ENCODE measurements around the gene CYTH4. TPM values are rescaled to one million over a fixed set of nuclear protein-coding genes. Genes with fewer than 3 reads are reported as not detected.
"Not testable (repeated sequence)": the region's sequence is repeated elsewhere in the genome, so short reads cannot be mapped to it uniquely, and the experiment has no call there.

Gene CYTH4
- total RNA-seq, 1 donor from 2014 or later = 57.1 TPM

GRCh38 chr22:37241351-37242142 lies 40.8 kb upstream of the CYTH4 start:
- intact Hi-C loops (cut with micrococcal nuclease) = loop anchor here (1.0 to 5.0 kb wide), 10 partner anchors 11 to 366 kb away; partner anchors contain the start of gene GGA1
- H3K27me3 Mint-ChIP-seq (ENCODE audit: insufficient read depth) = no peaks in the 10 kb centered on the region
- H3K4me1 Mint-ChIP-seq (ENCODE audit: low read depth) = peaks cover 73% of the 10 kb centered on the region
- peaks cover 64% of the 10 kb centered on the region for H3K36me3 Mint-ChIP-seq (ENCODE audit: low read depth)
- H3K9me3 Mint-ChIP-seq = no peaks in the 10 kb centered on the region
- peak overlapping the region; percentile 99 for H3K27ac Mint-ChIP-seq
- no peak for DNase-seq (ENCODE audit: low spot score)
- peak overlapping the region; percentile 99 for H3K4me3 Mint-ChIP-seq

- H3K36me3 Mint-ChIP-seq (ENCODE audit: low read depth) = peaks cover 57% of the 10 kb centered on the region
Measured at GRCh38 chr22:37242395-37242918, 39.9 kb upstream of the CYTH4 start.

DNA sequence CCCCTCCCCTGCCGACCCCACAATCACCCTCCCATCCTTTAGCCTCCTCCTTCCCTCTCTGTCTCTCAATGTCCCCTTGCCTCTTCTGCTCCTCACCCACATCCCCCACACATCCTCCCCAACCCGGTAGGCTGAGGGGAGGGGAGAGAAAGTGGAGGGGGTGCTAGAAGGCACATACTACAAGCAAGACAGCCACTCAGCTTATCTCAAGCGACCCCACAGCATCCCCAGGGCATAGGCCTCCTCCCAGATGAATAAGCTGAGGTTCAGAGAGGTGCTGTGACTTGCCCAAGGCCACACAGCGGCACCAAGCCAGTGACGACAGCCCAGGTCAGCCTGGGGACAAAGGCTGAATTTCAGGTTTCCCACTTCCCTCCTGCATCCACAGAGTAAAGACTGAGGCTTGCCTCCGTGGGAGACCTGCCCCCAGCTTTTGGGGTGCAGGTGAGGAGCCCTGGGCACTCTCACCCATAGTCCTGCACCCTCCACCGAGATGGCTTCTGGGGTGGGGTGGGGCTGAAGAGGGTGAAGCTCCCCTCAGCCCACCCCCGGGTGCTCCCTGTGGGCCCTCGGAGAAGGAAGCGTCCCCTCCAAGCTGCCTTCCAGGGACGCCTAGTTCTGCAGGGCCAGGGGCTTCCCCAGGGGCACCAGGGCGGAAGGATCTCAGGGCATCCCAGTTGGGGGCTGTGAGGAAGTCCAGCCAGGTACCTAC lies 38.8 kb upstream of the CYTH4 start:
- Mint-ChIP-seq H3K36me3 (ENCODE audit: low read depth) (peaks cover 46% of the 10 kb centered on the region), H3K4me1 (ENCODE audit: low read depth) (peaks cover 53% of the 10 kb centered on the region), H3K9me3 (no peaks in the 10 kb centered on the region), H3K4me3 (peak overlapping the region; percentile 99), H3K27ac (peak overlapping the region; percentile 99), H3K27me3 (ENCODE audit: insufficient read depth) (no peaks in the 10 kb centered on the region)
- intact Hi-C loops (cut with micrococcal nuclease) = loop anchor here (1.0 to 5.0 kb wide), 2 partner anchors 18 to 364 kb away; partner anchors contain the start of gene GGA1
- no peak for DNase-seq (ENCODE audit: low spot score)

More at GRCh38 chr22:37242395-37242918, 39.9 kb upstream of the CYTH4 start:
- peak overlapping the region; percentile 99 for H3K27ac Mint-ChIP-seq
- no peaks in the 10 kb centered on the region for H3K9me3 Mint-ChIP-seq
- peak overlapping the region; percentile 99 for H3K4me3 Mint-ChIP-seq
- intact Hi-C loops (cut with micrococcal nuclease) = loop anchor here (1.0 to 5.0 kb wide), 10 partner anchors 12 to 365 kb away; partner anchors contain the start of gene GGA1
- H3K4me1 Mint-ChIP-seq (ENCODE audit: low read depth) = peaks cover 64% of the 10 kb centered on the region
- no peaks in the 10 kb centered on the region for H3K27me3 Mint-ChIP-seq (ENCODE audit: insufficient read depth)
- DNase-seq (ENCODE audit: low spot score) = peak; percentile 91

DNA sequence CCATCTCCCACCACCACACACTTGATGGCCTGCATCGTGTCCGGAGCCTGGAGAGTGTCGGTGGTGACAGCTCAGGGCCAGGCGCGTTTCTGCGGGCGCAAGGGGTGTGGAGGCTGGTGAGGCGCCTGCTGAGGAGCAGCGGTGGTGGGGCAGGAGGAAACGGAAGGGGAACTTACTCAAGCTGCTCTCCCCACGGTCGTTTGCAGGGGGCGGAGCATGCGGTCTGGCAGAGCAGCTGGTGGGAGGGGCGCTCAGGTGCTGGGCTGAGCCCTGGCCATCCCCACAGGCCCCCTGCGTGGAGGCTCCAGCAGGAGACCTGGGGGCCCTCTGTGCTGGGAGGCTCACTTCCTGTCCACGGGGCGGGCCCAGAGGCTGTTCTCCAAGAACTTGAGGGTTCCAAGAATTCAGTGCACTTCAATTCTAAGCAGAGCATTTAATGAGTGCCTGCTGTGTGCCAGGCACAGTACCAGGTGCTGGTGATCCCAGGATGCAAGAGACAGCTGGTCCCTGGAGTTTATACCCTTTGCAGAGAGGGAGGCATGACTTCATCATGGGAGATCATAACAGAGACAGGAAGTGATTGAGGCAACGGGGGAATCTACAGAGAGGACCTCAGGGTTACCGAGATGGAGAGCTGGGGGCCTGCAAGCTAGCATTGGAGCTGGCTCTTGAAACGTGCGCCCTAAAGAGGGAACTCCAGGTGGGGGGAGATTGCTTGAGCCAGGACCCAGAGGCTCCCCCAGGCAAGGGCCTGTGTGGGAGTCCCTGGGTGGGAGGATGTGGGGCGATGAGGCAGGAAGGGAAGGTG lies 38.0 kb upstream of the CYTH4 start, which contains the start of gene RAC2:
TSS of gene RAC2 (minus strand) at position 156 of the 808 bp plus-strand sequence. CDS start at position 35, 121 bp downstream.
- no peaks in the 10 kb centered on the region for H3K9me3 Mint-ChIP-seq
- intact Hi-C loops (cut with micrococcal nuclease) = loop anchor here (1.0 to 5.0 kb wide), 2 partner anchors 17 to 363 kb away; partner anchors contain the start of gene GGA1
- peak within 1 kb of the TSS; percentile 99 for H3K4me3 Mint-ChIP-seq
- H3K27ac Mint-ChIP-seq = peak within 1 kb of the TSS; percentile 99
- DNase-seq (ENCODE audit: low spot score) = peak; percentile 83
- peaks cover 46% of the 10 kb centered on the region for H3K4me1 Mint-ChIP-seq (ENCODE audit: low read depth)
- peaks cover 39% of the 10 kb centered on the region for H3K36me3 Mint-ChIP-seq (ENCODE audit: low read depth)
- H3K27me3 Mint-ChIP-seq (ENCODE audit: insufficient read depth) = no peaks in the 10 kb centered on the region

DNA sequence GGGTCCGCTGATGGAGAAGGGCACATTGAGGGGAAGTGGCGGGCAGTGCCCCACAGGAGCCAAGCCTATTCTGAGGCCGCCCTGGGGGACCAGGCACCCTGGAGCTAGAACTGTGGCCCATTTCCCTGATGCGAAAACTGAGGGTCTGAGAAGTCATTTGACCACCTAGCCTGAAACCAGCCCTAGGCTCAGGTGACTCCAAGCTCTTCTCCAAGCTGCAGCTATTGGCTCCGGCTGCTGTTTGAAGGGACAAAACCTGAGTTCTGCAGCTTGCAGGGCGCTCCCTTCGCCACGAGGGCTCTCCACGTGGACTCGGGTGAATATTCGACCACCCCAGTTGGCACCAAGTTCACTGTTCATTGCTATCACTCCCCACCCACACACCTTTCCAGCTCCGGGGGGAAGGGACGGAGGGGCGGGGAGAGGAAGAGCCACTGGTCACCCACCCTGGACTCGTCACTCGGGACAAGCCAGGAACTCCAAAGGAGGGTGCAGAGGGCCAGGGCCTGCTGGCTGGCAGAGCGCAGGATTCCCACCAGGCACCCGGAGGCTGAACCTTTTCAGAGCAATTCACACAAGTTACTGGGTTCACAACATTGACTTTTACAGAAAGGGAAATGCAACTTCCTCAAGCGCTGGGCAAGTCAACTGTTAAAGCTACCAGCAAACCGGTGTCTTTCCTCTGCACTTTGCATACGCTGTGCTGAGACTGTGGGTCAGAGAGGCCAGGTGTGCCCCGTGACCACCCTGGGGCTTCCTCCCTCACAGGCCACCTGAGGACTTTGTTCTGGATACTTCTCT lies 37.2 kb upstream of the CYTH4 start:
- Mint-ChIP-seq H3K9me3 (no peaks in the 10 kb centered on the region), H3K4me1 (ENCODE audit: low read depth) (peaks cover 38% of the 10 kb centered on the region), H3K36me3 (ENCODE audit: low read depth) (peaks cover 32% of the 10 kb centered on the region), H3K27ac (peak overlapping the region; percentile 99), H3K27me3 (ENCODE audit: insufficient read depth) (no peaks in the 10 kb centered on the region), H3K4me3 (peak overlapping the region; percentile 99)
- no peak for DNase-seq (ENCODE audit: low spot score)
- intact Hi-C loops (cut with micrococcal nuclease) = loop anchor here (1.0 to 5.0 kb wide), 2 partner anchors 16 to 362 kb away; partner anchors contain the start of gene GGA1

DNA sequence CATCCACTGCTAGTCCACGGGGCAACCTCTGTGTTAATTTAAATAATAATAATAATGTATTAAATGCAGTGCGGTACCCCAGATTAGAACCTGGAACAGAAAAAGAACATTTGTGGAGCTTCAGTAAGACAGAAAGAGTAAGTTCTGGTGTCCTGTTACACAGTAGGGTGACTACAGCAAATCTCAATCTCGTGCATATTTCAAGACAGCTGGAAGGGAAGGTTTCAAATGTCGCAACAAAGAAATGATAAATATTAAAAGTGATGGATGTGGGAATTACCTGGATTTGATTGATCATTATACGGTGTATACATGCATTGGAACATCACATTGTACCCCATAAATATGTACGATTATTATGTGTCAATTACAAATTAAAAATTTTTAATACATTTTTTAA lies 36.6 kb upstream of the CYTH4 start:
- intact Hi-C loops (cut with micrococcal nuclease) = loop anchor here (1.0 kb wide), 1 partner anchor 40 kb away; no protein-coding TSS in a partner anchor
- DNase-seq (ENCODE audit: low spot score) = no peak
- Mint-ChIP-seq H3K4me3 (no peak overlapping the region), H3K9me3 (no peaks in the 10 kb centered on the region), H3K27ac (no peak overlapping the region), H3K36me3 (ENCODE audit: low read depth) (peaks cover 26% of the 10 kb centered on the region), H3K27me3 (ENCODE audit: insufficient read depth) (no peaks in the 10 kb centered on the region), H3K4me1 (ENCODE audit: low read depth) (peaks cover 32% of the 10 kb centered on the region)

GRCh38 chr22:37248251-37248650 lies 34.1 kb upstream of the CYTH4 start:
- Mint-ChIP-seq H3K4me1 (ENCODE audit: low read depth) (peaks cover 19% of the 10 kb centered on the region), H3K36me3 (ENCODE audit: low read depth) (peaks cover 4% of the 10 kb centered on the region), H3K9me3 (no peaks in the 10 kb centered on the region), H3K27me3 (ENCODE audit: insufficient read depth) (peaks cover 7% of the 10 kb centered on the region), H3K27ac (no peak overlapping the region), H3K4me3 (no peak overlapping the region)
- DNase-seq (ENCODE audit: low spot score) = no peak
- intact Hi-C loops (cut with micrococcal nuclease) = no loop called here

- Mint-ChIP-seq H3K9me3 (no peaks in the 10 kb centered on the region), H3K27ac (no peak overlapping the region), H3K4me1 (ENCODE audit: low read depth) (peaks cover 12% of the 10 kb centered on the region), H3K4me3 (no peak overlapping the region), H3K27me3 (ENCODE audit: insufficient read depth) (peaks cover 10% of the 10 kb centered on the region), H3K36me3 (ENCODE audit: low read depth) (no peaks in the 10 kb centered on the region)
- intact Hi-C loops (cut with micrococcal nuclease) = no loop called here
- DNase-seq (ENCODE audit: low spot score) = no peak
Measured at GRCh38 chr22:37249986-37250385, 32.3 kb upstream of the CYTH4 start.

GRCh38 chr22:37251836-37252235 lies 30.5 kb upstream of the CYTH4 start:
- peaks cover 14% of the 10 kb centered on the region for H3K27me3 Mint-ChIP-seq (ENCODE audit: insufficient read depth)
- intact Hi-C loops (cut with micrococcal nuclease) = not testable (repeated sequence)

DNA sequence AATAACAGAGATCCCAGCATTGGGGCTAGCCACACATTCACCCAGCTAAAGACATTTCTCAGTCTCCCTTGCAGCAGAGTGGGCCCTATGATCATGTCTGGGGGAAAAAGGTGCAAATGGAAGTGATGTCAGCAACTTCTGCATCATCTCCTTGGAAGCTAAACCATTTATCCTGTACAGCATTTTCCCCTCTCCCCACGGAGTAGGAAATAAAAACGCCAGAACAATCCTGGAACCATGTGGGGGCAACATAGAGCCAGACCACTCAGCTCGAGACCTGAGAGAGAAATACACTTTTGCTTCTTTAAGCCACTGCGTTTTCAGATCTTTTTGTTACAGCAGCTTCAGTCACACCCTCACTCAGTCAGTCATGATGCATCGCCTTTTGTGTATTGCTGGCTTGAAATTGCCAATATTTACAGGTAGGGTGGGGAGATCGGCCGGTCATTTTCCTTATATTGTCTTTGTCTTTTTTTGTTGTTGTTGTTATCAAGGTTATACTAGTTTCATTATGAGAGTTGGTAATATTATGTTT lies 29.1 kb upstream of the CYTH4 start:
- no peak for DNase-seq (ENCODE audit: low spot score)
- Mint-ChIP-seq H3K4me3 (no peak overlapping the region), H3K27ac (no peak overlapping the region), H3K9me3 (no peaks in the 10 kb centered on the region), H3K36me3 (ENCODE audit: low read depth) (no peaks in the 10 kb centered on the region), H3K4me1 (ENCODE audit: low read depth) (peaks cover 22% of the 10 kb centered on the region), H3K27me3 (ENCODE audit: insufficient read depth) (peaks cover 20% of the 10 kb centered on the region)
- intact Hi-C loops (cut with micrococcal nuclease) = no loop called here

More at GRCh38 chr22:37251836-37252235, 30.5 kb upstream of the CYTH4 start:
- H3K27ac Mint-ChIP-seq; H3K4me3 Mint-ChIP-seq; H3K36me3 Mint-ChIP-seq (ENCODE audit: low read depth); DNase-seq (ENCODE audit: low spot score); H3K9me3 Mint-ChIP-seq: not testable (repeated sequence)
- H3K4me1 Mint-ChIP-seq (ENCODE audit: low read depth) = peaks cover 18% of the 10 kb centered on the region

DNA sequence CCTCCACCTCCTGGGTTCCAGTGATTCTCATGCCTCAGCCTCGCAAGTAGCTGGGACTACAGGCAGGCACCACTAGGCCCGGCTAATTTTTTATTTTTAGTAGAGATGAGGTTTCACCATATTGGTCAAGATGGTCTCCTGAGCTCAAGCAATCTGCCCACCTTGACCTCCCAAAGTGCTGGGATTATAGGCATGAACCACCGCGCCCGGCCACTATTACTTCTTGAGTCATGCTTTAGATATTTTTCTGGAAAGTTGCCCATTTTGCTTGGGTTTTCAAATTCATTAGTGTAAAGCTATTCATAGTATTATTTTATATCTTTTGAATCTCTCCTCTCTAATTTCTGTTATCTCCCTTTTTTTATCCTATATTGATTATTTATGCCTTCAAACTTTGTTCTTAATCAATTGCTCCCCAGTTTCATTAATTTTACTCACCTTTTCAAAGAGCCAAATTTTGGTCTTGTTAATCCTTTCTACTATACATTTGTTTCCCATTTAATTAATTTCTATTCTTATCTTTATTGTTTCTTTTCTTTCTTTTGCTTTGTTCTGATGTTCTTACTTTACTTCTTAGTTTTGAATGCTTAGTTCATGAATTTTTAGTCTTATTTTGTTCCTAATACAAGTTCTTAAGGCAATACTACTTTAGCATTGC lies 28.0 kb upstream of the CYTH4 start:
- Mint-ChIP-seq H3K27me3 (ENCODE audit: insufficient read depth) (peaks cover 20% of the 10 kb centered on the region), H3K36me3 (ENCODE audit: low read depth) (no peaks in the 10 kb centered on the region), H3K4me3 (no peak overlapping the region), H3K27ac (no peak overlapping the region), H3K9me3 (no peaks in the 10 kb centered on the region), H3K4me1 (ENCODE audit: low read depth) (peaks cover 28% of the 10 kb centered on the region)
- no peak for DNase-seq (ENCODE audit: low spot score)
- intact Hi-C loops (cut with micrococcal nuclease) = no loop called here

All from activated T-helper 1 cell treated with anti-CD3 and anti-CD28 coated beads, Interleukin-12 subunit alpha, Interleukin-12 subunit beta, Interleukin-2, Interleukin-4 antibody, amounts not matched to agents 30 ng/mL and 10 ng/mL and 1 ng/mL, durations not matched to agents 14 hours and 24 hours and 36 hours (primary cell).